HEK293 (cell line): ENCODE results near the gene AVL9.

Source experiments
- AEBP2 ChIP-seq: fragments of 450-650 bp; formaldehyde crosslinking; IDR thresholded peaks from 2 replicates; pipeline ENCODE4 v1.5.1; 2016; ENCODE audit warnings: missing biosample characterization, missing genetic modification characterization, borderline replicate concordance
- CTCF ChIP-seq: fragments of 450-650 bp; formaldehyde crosslinking; IDR thresholded peaks from 2 replicates; pipeline ENCODE4 v1.5.1; 2016; ENCODE audit warnings: missing biosample characterization, missing genetic modification characterization
- REST ChIP-seq: fragments of 450-650 bp; formaldehyde crosslinking; IDR thresholded peaks from 2 replicates; pipeline ENCODE4 v1.5.1; 2016; ENCODE audit warnings: missing biosample characterization, missing genetic modification characterization
- ZNF140 ChIP-seq: fragments of 450-650 bp; formaldehyde crosslinking; IDR thresholded peaks from 2 replicates; pipeline ENCODE4 v1.5.1; 2016; ENCODE audit warnings: missing biosample characterization, missing genetic modification characterization

GRCh38 chr7:32539366-32539765, 44.1 kb downstream of the AVL9 start:
- TF ChIP-seq CTCF (tag by site-specific recombination) = no peak
- TF ChIP-seq ZNF140 (tag by site-specific recombination) = no peak
- no peak for TF ChIP-seq REST (tag by site-specific recombination)
- no peak for TF ChIP-seq AEBP2 (tag by site-specific recombination)
